DOHH2 (cell line): ENCODE data around the gene ITGA8.

Experiments
- H3F3A ChIP-seq: fragments of 200-600 bp; sonication (generic), shearing (Covaris generic); 2 replicates; pipeline ENCODE4 v1.6.0; 2016; ENCODE audit warnings: antibody characterized with exemption, mild to moderate bottlenecking; ENCODE audit not compliant: control insufficient read depth, insufficient read depth
- H3K27ac ChIP-seq: fragments of 200-600 bp; sonication (generic); 2 replicates; pipeline ENCODE4 v1.5.1; 2014; ENCODE audit warnings: low read depth, mild to moderate bottlenecking, low read length, moderate library complexity
- H3K27me3 ChIP-seq: fragments of 200-600 bp; sonication (generic); 2 replicates; pipeline ENCODE4 v1.6.1; 2014; ENCODE audit warnings: mild to moderate bottlenecking, low read length, mixed read lengths; ENCODE audit not compliant: control insufficient read depth
- H3K36me3 ChIP-seq: fragments of 200-600 bp; sonication (generic); 2 replicates; pipeline ENCODE4 v1.6.1; 2014; ENCODE audit warnings: mild to moderate bottlenecking, low read length, moderate library complexity, mixed read lengths; ENCODE audit not compliant: control insufficient read depth
- H3K4me1 ChIP-seq: fragments of 200-600 bp; sonication (generic); 2 replicates; pipeline ENCODE4 v1.6.1; 2014; ENCODE audit warnings: mild to moderate bottlenecking, low read length, mixed read lengths; ENCODE audit not compliant: control insufficient read depth
- H3K4me2 ChIP-seq: fragments of 200-600 bp; sonication (generic); 2 replicates; pipeline ENCODE4 v1.6.0; 2014; ENCODE audit warnings: mild to moderate bottlenecking, low read length, moderate library complexity
- H3K4me3 ChIP-seq: fragments of 200-600 bp; sonication (generic); 2 replicates; pipeline ENCODE4 v1.5.1; 2014; ENCODE audit warnings: mild to moderate bottlenecking, low read length, mixed read lengths
- H3K79me2 ChIP-seq: fragments of 200-600 bp; sonication (generic); 2 replicates; pipeline ENCODE4 v1.6.1; 2014; ENCODE audit warnings: mild to moderate bottlenecking, low read length, mixed read lengths; ENCODE audit not compliant: control insufficient read depth
- H3K9me2 ChIP-seq: fragments of 200-600 bp; sonication (generic); replicated peaks from 2 replicates; pipeline ENCODE4 v1.6.1; 2014; ENCODE audit warnings: mild to moderate bottlenecking, low read length, mixed read lengths; ENCODE audit not compliant: control insufficient read depth
- H3K9me3 ChIP-seq: fragments of 200-600 bp; sonication (generic); 2 replicates; pipeline ENCODE4 v1.6.1; 2014; ENCODE audit warnings: antibody characterized with exemption, low read length, mixed read lengths; ENCODE audit not compliant: control insufficient read depth, insufficient read depth
- H4K20me1 ChIP-seq: fragments of 200-600 bp; sonication (generic); 2 replicates; pipeline ENCODE4 v1.6.0; 2014; ENCODE audit warnings: low read depth, mild to moderate bottlenecking, antibody characterized with exemption, low read length, moderate library complexity; ENCODE audit not compliant: control insufficient read depth, insufficient read depth
- CTCF ChIP-seq: fragments of 200-600 bp; sonication (generic); IDR thresholded peaks from one replicate; pipeline ENCODE4 v1.5.1; 2014; ENCODE audit warnings: antibody characterized with exemption, mild to moderate bottlenecking, low read depth, low read length; ENCODE audit not compliant: poor library complexity, severe bottlenecking
- EZH2phosphoT487 ChIP-seq: fragments of 200-600 bp; sonication (generic); IDR thresholded peaks from 2 replicates; pipeline ENCODE4 v1.6.1; 2017; ENCODE audit warnings: borderline replicate concordance, mild to moderate bottlenecking, antibody characterized with exemption, low read length, moderate library complexity, mixed read lengths

Gene ITGA8

DNA sequence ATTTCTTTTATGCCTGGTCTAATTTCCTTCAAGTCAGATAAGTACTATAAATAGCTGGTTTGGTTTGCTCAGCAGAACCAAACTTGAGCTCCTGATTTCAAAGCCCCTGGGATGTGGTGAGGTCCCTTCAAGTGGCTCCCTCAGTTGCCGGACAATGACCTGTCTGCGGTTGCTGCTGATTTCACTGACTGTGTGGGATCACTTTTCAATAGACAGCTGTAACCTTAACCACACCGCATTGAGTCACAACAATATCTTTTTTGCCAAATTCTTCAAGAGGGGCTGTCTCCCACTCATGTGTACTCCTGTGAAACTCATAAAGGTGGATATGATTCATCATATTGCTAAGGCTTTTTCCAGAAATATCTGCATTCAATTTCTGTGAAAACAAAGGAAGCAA is 23.1 kb upstream of the ITGA8 start:
- H3K27me3 ChIP-seq = 0 out of 2 replicates have a peak, but pooled peaks cover 2% of the 10 kb centered on the region
- no peak for TF ChIP-seq EZH2phosphoT487
- TF ChIP-seq CTCF = no peak
- no peaks in the 10 kb centered on the region for H3K4me1 ChIP-seq
- no peak overlapping the region for H3K4me3 ChIP-seq
- H4K20me1 ChIP-seq = no peaks in the 10 kb centered on the region
- no peaks in the 10 kb centered on the region for H3K9me3 ChIP-seq
- no peaks in the 10 kb centered on the region for H3F3A ChIP-seq
- H3K36me3 ChIP-seq = no peaks in the 10 kb centered on the region
- H3K4me2 ChIP-seq = no peak overlapping the region
- no peaks in the 10 kb centered on the region for H3K9me2 ChIP-seq
- H3K79me2 ChIP-seq = no peaks in the 10 kb centered on the region
- no peak overlapping the region for H3K27ac ChIP-seq

- Histone ChIP-seq H3K9me3 (no peaks in the 10 kb centered on the region), H3K27ac (no peak overlapping the region), H3F3A (no peaks in the 10 kb centered on the region), H3K79me2 (no peaks in the 10 kb centered on the region), H3K27me3 (0 out of 2 replicates have a peak, but pooled peaks cover 2% of the 10 kb centered on the region), H3K4me3 (no peak overlapping the region), H4K20me1 (no peaks in the 10 kb centered on the region), H3K9me2 (no peaks in the 10 kb centered on the region), H3K4me1 (no peaks in the 10 kb centered on the region), H3K4me2 (no peak overlapping the region), H3K36me3 (no peaks in the 10 kb centered on the region)
- no peak for TF ChIP-seq EZH2phosphoT487
Measured at GRCh38 chr10:15742102-15742501, 22.4 kb upstream of the ITGA8 start.

GRCh38 chr10:15741581-15741980 is 21.9 kb upstream of the ITGA8 start:
- Histone ChIP-seq H3K27ac (no peak overlapping the region), H3K9me3 (no peaks in the 10 kb centered on the region), H3K36me3 (no peaks in the 10 kb centered on the region), H3K4me1 (no peaks in the 10 kb centered on the region), H3K4me2 (no peak overlapping the region), H3F3A (no peaks in the 10 kb centered on the region), H4K20me1 (no peaks in the 10 kb centered on the region), H3K79me2 (no peaks in the 10 kb centered on the region), H3K4me3 (no peak overlapping the region), H3K9me2 (no peaks in the 10 kb centered on the region), H3K27me3 (0 out of 2 replicates have a peak, but pooled peaks cover 2% of the 10 kb centered on the region)
- TF ChIP-seq EZH2phosphoT487 = no peak
- no peak for TF ChIP-seq CTCF

- H3K4me3 ChIP-seq = no peak overlapping the region
Measured at GRCh38 chr10:15740261-15740660, 20.5 kb upstream of the ITGA8 start.

More at GRCh38 chr10:15740261-15740660, 20.5 kb upstream of the ITGA8 start:
- no peaks in the 10 kb centered on the region for H3K79me2 ChIP-seq
- H3K9me2 ChIP-seq = no peaks in the 10 kb centered on the region
- no peak for TF ChIP-seq CTCF
- TF ChIP-seq EZH2phosphoT487 = no peak
- no peak overlapping the region for H3K4me2 ChIP-seq
- H3F3A ChIP-seq = no peaks in the 10 kb centered on the region
- no peak overlapping the region for H3K27ac ChIP-seq
- H3K4me1 ChIP-seq = no peaks in the 10 kb centered on the region
- H4K20me1 ChIP-seq = no peaks in the 10 kb centered on the region
- no peaks in the 10 kb centered on the region for H3K9me3 ChIP-seq
- H3K27me3 ChIP-seq = 0 out of 2 replicates have a peak, but pooled peaks cover 2% of the 10 kb centered on the region
- H3K36me3 ChIP-seq = no peaks in the 10 kb centered on the region
